K562 (cell line): ENCODE results near the gene DXO. TPM values are rescaled to one million over a fixed set of nuclear protein-coding genes. Genes with fewer than 3 reads are reported as not detected.

Experiments
- ATAC-seq: fragments of 200-7000 bp; cut with Tn5 transposase; 3 replicates; pipeline ENCODE4 v1.9.1; 2020; ENCODE audit warnings: moderate library complexity
- BruUV-seq: library from RNA; stranded (reverse); fragments of 400-500 nt; replicated peaks from 2 replicates; lab custom pipeline; 2021; lab: Mats Ljungman, UMichigan
- CTCF ChIA-PET: fragments of 300-600 bp; formaldehyde crosslinking; extraction: SDS; loops from one replicate; lab custom pipeline; 2021; ENCODE audit warnings: low intra/inter-chr PET ratio; lab: Yijun Ruan, JAX
- POLR2A ChIA-PET: fragments of 300-600, 350-650 bp; sonication (Branson Sonifier 250); formaldehyde crosslinking; extraction: SDS; loops from one replicate; lab custom pipeline; 2021; ENCODE audit warnings: antibody characterized with exemption, inconsistent platforms; lab: Yijun Ruan, JAX
- DNase-seq, 4 experiments: peaks; one replicate each; pipeline versions ENCODE4 v3.0.0 to v3.0.0-alpha.2; 2011 to 2018; ENCODE audit warnings: low spot score in 3 of 4, mixed read lengths in 3 of 4; ENCODE audit errors: extremely low read depth in 1 of 4
- FAIRE-seq: peaks from 2 replicates; lab custom pipeline; 2011; peaks lifted over from hg19 to GRCh38; lab: Jason Lieb, UNC
- H2AFZ ChIP-seq: 2 replicates; pipeline ENCODE4 v1.6.0; 2011; ENCODE audit warnings: low read depth, low read length, control low read depth, inconsistent platforms
- H3K27ac ChIP-seq: fragments of 200-600 bp; 3 replicates; pipeline ENCODE4 v1.8.0; 2011; ENCODE audit warnings: low read depth, mild to moderate bottlenecking, control low read depth, inconsistent platforms, low read length, moderate library complexity, mixed read lengths; ENCODE audit errors: extremely low read depth
- H3K27me3 ChIP-seq, 2 experiments: fragments of 300-600 bp in 1 of 2; 2 replicates in 1 of 2; 3 replicates in 1 of 2; pipeline versions ENCODE4 v1.6.0 to v1.8.0; 2011; ENCODE audit warnings: inconsistent platforms in 2 of 2, low read length in 2 of 2, mild to moderate bottlenecking in 1 of 2, mixed read lengths in 1 of 2, moderate library complexity in 1 of 2; ENCODE audit not compliant: control insufficient read depth in 2 of 2, insufficient read depth in 2 of 2
- H3K36me3 ChIP-seq: fragments of 300-600 bp; 3 replicates; pipeline ENCODE4 v1.8.0; 2011; ENCODE audit warnings: mild to moderate bottlenecking, low read length, inconsistent platforms; ENCODE audit not compliant: control insufficient read depth, insufficient read depth
- H3K4me1 ChIP-seq, 2 experiments: fragments of 200-600 bp in 1 of 2; replicated peaks in 1 of 2; 2 replicates in 1 of 2; 3 replicates in 1 of 2; pipeline versions ENCODE4 v1.5.1 to v1.8.0; 2011; ENCODE audit warnings: inconsistent platforms in 2 of 2, low read length in 2 of 2, mild to moderate bottlenecking in 1 of 2, mixed read lengths in 1 of 2, moderate library complexity in 1 of 2; ENCODE audit not compliant: control insufficient read depth in 2 of 2, insufficient read depth in 2 of 2
- H3K4me2 ChIP-seq: 2 replicates; pipeline ENCODE4 v1.6.1; 2011; ENCODE audit warnings: low read length, control low read depth, inconsistent platforms, mixed read lengths; ENCODE audit not compliant: insufficient read depth
- H3K4me3 ChIP-seq: fragments of 200-600 bp; sonication (generic), shearing (Covaris generic); 2 replicates; pipeline ENCODE4 v1.5.1; 2016; ENCODE audit warnings: control low read depth, inconsistent platforms
- H3K79me2 ChIP-seq: fragments of 200-600 bp; 3 replicates; pipeline ENCODE4 v1.8.0; 2011; ENCODE audit warnings: low read length, inconsistent platforms; ENCODE audit not compliant: control insufficient read depth, insufficient read depth
- H3K9ac ChIP-seq, 2 experiments: 2 replicates each; pipeline versions ENCODE4 v1.6.0 to v1.6.1; 2011; ENCODE audit warnings: low read depth in 2 of 2, low read length in 2 of 2, control low read depth in 1 of 2, inconsistent platforms in 1 of 2, mild to moderate bottlenecking in 1 of 2, mixed read lengths in 1 of 2; ENCODE audit not compliant: insufficient read depth in 1 of 2
- H3K9me1 ChIP-seq: one replicate; pipeline ENCODE4 v1.6.0; 2011; ENCODE audit warnings: inconsistent platforms, mild to moderate bottlenecking, low read length, moderate library complexity; ENCODE audit not compliant: control insufficient read depth, insufficient read depth
- H3K9me3 ChIP-seq: replicated peaks from 2 replicates; pipeline ENCODE4 v1.5.1; 2011; ENCODE audit warnings: low read depth, low read length, inconsistent platforms; ENCODE audit not compliant: control insufficient read depth, insufficient read depth
- H4K20me1 ChIP-seq: replicated peaks from 2 replicates; pipeline ENCODE4 v1.6.1; 2011; ENCODE audit warnings: low read length, inconsistent platforms, mixed read lengths; ENCODE audit not compliant: control insufficient read depth, insufficient read depth
- CBX2 ChIP-seq: fragments of 200-600 bp; sonication (generic); IDR thresholded peaks from one replicate; pipeline ENCODE4 v1.6.1; 2012; ENCODE audit warnings: mild to moderate bottlenecking, low read length, inconsistent platforms; ENCODE audit not compliant: insufficient read depth, poor library complexity, severe bottlenecking
- FOXK1 ChIP-seq: sonication (generic); formaldehyde crosslinking; IDR thresholded peaks from 2 replicates; pipeline ENCODE4 v1.8.0; 2022; ENCODE audit warnings: missing genetic modification reagents, mild to moderate bottlenecking, borderline replicate concordance
- HDAC1 ChIP-seq, 2 experiments: fragments of 450-650 bp; IDR thresholded peaks; 2 replicates each; pipeline ENCODE4 v1.6.1; 2016 to 2017; ENCODE audit warnings: inconsistent platforms in 1 of 2, mild to moderate bottlenecking in 1 of 2, moderate library complexity in 1 of 2
- JUND ChIP-seq, 2 experiments: IDR thresholded peaks; 2 replicates in 1 of 2; 3 replicates in 1 of 2; pipeline ENCODE4 v1.6.1; 2011; ENCODE audit warnings: borderline replicate concordance in 2 of 2, low read depth in 2 of 2, low read length in 2 of 2, improper control_type of control experiment in 1 of 2, missing biosample characterization in 1 of 2, missing genetic modification characterization in 1 of 2, missing genetic modification reagents in 1 of 2
- POLR3G ChIP-seq: IDR thresholded peaks from 2 replicates; pipeline ENCODE4 v1.6.1; 2011; ENCODE audit not compliant: insufficient read length, insufficient replicate concordance; ENCODE audit errors: extremely low read depth
- ZBTB17 ChIP-seq: fragments of 450-650 bp; formaldehyde crosslinking; IDR thresholded peaks from 2 replicates; pipeline ENCODE4 v1.4.0; 2020; ENCODE audit warnings: mild to moderate bottlenecking
- WGBS: fragments of 100-300 bp; shearing (Covaris generic); methylation state at CpG from one replicate; pipeline ENCODE4 v1.1.6; 2016; ENCODE audit warnings: low coverage, mixed read lengths; ENCODE audit not compliant: insufficient coverage; ENCODE audit errors: missing lambda C conversion rate; 5-methylcytosine and 5-hydroxymethylcytosine counted together
- in situ Hi-C: fragments of 300-500 bp; cut with MboI; formaldehyde crosslinking; loops from 4 replicates; pipeline ENCODE4 v1.15.0; 2018; ENCODE audit warnings: inconsistent platforms, mixed read lengths
- intact Hi-C: fragments of 100-400 bp; cut with micrococcal nuclease; formaldehyde crosslinking; loops from 2 replicates; pipeline ENCODE4 v1.14.2; 2022
- polyA plus RNA-seq, 8 experiments: library from polyadenylated mRNA; depleted of rRNA in 4 of 8; stranded (reverse) in 5 of 8; unstranded in 3 of 8; fragments of >200 nt; fragmentation: Nextera tagmentation in 2 of 8; fragmentation: Illumina TruSeq in 1 of 8; extraction: Ambion mirVana in 2 of 8; extraction: Trizol in 1 of 8; gene quantifications; 2 replicates each; pipeline versions ENCODE4 v1.2.1 to v1.2.3, GENCODE V29; 2011 to 2014; ENCODE audit warnings: inconsistent platforms in 1 of 8, missing spikeins in 1 of 8
- total RNA-seq, 7 experiments: library from RNA; depleted of rRNA in 6 of 7; stranded (reverse); fragments of >200 nt in 6 of 7; fragmentation: Illumina TruSeq in 2 of 7; extraction: Trizol in 2 of 7; gene quantifications; 2 replicates each; pipeline versions ENCODE4 v1.2.1 to v1.2.3, GENCODE V29; 2011 to 2021; ENCODE audit warnings: low replicate concordance in 1 of 7
- TF ChIP-seq, protein P1 (sequence below), 2 experiments: IDR thresholded peaks; 2 replicates each; pipeline ENCODE4 v1.6.1; 2012; ENCODE audit warnings: improper control_type of control experiment in 2 of 2, low read depth in 2 of 2, low read length in 2 of 2, borderline replicate concordance in 1 of 2
- TF ChIP-seq, protein P2 (sequence below): fragments of 250-450 bp; sonication (Bioruptor Pico); IDR thresholded peaks from 2 replicates; pipeline ENCODE4 v1.9.0; 2021; ENCODE audit warnings: mild to moderate bottlenecking, inconsistent platforms

DXO gene
- total and polyA plus RNA-seq, 9 of the 15 experiments (the other 6 are each of a cell fraction or from before 2014, with no cell fraction given), result 6.4 to 35.1 (median 19.4) TPM

DNA sequence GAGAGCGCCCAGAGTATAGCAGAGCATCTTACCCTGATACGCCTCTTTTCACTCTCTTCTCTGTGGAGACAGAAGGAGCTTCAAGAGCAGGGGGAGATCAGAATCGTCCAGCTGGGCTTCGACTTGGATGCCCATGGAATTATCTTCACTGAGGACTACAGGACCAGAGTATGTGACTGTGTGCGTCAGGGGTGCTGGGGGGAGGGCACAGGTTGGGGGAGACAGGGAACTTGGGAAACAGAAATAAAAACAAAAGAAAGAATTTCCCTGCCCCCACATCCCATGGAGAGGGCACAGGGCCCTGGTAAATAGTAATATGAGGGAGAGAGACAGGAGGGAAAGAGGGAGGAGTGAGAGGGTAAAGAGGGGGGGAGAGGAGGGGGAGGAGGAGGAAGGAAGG is 6.9 kb upstream of the DXO start:
- ChIA-PET POLR2A (interaction anchor here (1.1 kb wide), 1 partner anchor 26 kb away, joined by 3 read pairs; no protein-coding TSS in a partner anchor), CTCF (no interaction called here)
- Histone ChIP-seq H2AFZ (no peak overlapping the region), H3K9me1 (no peaks in the 10 kb centered on the region), H3K4me2 (peak overlapping the region; percentile 54), H3K27me3 (no peaks in the 10 kb centered on the region), H3K79me2 (peaks cover 24% of the 10 kb centered on the region), H3K4me3 (no peak overlapping the region), H3K36me3 (peaks cover 18% of the 10 kb centered on the region), H3K4me1 (peaks cover 34 to 39% of the 10 kb centered on the region in 2 experiments), H4K20me1 (no peaks in the 10 kb centered on the region), H3K27ac (peak overlapping the region; percentile 87), H3K9me3 (no peaks in the 10 kb centered on the region), H3K9ac (peak overlapping the region; percentile 28 to 77; a peak in 3 of 4 replicates)
- ATAC-seq, result peak; percentile 35
- in situ Hi-C loops, result no loop called here
- peak in 1 of 4 experiments; percentile 52 for DNase-seq
- intact Hi-C loops, result loop anchor here (10.0 kb wide), 1 partner anchor 244 kb away; the partner anchor contains the start of gene CLIC1
- BruUV-seq, result no TSS peak
- no peak for TF ChIP-seq POLR3G
- TF ChIP-seq HDAC1 (IDR thresholded peaks at IDR 0.05), result 0 out of 4 replicates have a peak, but pooled peaks of 1 of the 2 experiments have one; percentile 21
- TF ChIP-seq CBX2, result no peak
- 0 out of 2 replicates have a peak, but pooled peaks have one; percentile 1 for TF ChIP-seq JUND (IDR thresholded peaks at IDR 0.05; ENCODE audit: borderline replicate concordance, low read depth, low read length)
- TF ChIP-seq JUND (tag; IDR thresholded peaks at IDR 0.05; ENCODE audit: borderline replicate concordance, low read depth, low read length), result no peak
- TF ChIP-seq, protein P1, sequence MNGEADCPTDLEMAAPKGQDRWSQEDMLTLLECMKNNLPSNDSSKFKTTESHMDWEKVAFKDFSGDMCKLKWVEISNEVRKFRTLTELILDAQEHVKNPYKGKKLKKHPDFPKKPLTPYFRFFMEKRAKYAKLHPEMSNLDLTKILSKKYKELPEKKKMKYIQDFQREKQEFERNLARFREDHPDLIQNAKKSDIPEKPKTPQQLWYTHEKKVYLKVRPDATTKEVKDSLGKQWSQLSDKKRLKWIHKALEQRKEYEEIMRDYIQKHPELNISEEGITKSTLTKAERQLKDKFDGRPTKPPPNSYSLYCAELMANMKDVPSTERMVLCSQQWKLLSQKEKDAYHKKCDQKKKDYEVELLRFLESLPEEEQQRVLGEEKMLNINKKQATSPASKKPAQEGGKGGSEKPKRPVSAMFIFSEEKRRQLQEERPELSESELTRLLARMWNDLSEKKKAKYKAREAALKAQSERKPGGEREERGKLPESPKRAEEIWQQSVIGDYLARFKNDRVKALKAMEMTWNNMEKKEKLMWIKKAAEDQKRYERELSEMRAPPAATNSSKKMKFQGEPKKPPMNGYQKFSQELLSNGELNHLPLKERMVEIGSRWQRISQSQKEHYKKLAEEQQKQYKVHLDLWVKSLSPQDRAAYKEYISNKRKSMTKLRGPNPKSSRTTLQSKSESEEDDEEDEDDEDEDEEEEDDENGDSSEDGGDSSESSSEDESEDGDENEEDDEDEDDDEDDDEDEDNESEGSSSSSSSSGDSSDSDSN (IDR thresholded peaks at IDR 0.05; ENCODE audit: borderline replicate concordance in 1 of 2, low read depth in 2 of 2, low read length in 2 of 2), result no peak
- no peak for TF ChIP-seq ZBTB17 (CRISPR knock-in tag)
- no peak for TF ChIP-seq FOXK1 (CRISPR knock-in tag)
- TF ChIP-seq, protein P2, sequence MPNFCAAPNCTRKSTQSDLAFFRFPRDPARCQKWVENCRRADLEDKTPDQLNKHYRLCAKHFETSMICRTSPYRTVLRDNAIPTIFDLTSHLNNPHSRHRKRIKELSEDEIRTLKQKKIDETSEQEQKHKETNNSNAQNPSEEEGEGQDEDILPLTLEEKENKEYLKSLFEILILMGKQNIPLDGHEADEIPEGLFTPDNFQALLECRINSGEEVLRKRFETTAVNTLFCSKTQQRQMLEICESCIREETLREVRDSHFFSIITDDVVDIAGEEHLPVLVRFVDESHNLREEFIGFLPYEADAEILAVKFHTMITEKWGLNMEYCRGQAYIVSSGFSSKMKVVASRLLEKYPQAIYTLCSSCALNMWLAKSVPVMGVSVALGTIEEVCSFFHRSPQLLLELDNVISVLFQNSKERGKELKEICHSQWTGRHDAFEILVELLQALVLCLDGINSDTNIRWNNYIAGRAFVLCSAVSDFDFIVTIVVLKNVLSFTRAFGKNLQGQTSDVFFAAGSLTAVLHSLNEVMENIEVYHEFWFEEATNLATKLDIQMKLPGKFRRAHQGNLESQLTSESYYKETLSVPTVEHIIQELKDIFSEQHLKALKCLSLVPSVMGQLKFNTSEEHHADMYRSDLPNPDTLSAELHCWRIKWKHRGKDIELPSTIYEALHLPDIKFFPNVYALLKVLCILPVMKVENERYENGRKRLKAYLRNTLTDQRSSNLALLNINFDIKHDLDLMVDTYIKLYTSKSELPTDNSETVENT, result no peak
- FAIRE-seq, result peak; percentile 29
- WGBS, result 53% methylated on average over 5 of the region's 5 CpGs
